ENCODE data around the gene PAPPA2. TPM values are rescaled to one million over a fixed set of nuclear protein-coding genes. Genes with fewer than 3 reads are reported as not detected.
A peak's percentile ranks its signal among the peaks of the same experiment; 100 is the strongest.

PAPPA2 gene
- total and polyA plus RNA-seq, 5 donors from 2014 or later: 0.06 to 0.12 TPM; not detected in 3

DNA sequence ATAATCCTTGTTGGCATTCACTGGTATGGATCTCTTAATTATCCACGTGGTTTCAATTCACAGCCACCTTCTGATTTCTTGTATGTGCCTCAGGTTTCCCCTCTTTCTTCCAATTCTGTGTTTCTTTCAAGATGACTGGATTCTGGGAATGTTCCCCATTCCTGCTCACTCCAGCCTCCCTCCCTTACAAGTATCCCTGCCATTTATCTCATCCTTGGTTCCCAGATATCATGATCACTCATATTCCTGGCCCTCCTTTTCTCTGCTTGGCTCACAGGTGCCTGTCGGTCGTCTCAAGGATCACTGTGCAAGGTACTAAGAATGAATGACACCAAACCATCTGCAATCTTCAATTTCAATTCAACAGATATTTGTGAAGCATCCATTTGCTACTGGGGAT is 422.4 kb downstream of the PAPPA2 start:
- H3K36me3 ChIP-seq (ENCODE audit: control insufficient read depth, insufficient read depth, low read length): no peaks in the 10 kb centered on the region
- Mint-ChIP-seq H3K27me3 (peaks cover 4% of the 10 kb centered on the region), H3K9me3 (no peaks in the 10 kb centered on the region), H3K4me3 (no peak overlapping the region), H3K27ac (no peak overlapping the region), H3K36me3 (no peaks in the 10 kb centered on the region), H3K4me1 (no peaks in the 10 kb centered on the region)
- no peak for ATAC-seq (ENCODE audit: low read depth in 2 of 2)
- no peak overlapping the region for H3K27ac ChIP-seq (ENCODE audit: insufficient read depth, low read length, poor library complexity, severe bottlenecking)
- no peak for DNase-seq
- H3K4me3 ChIP-seq (ENCODE audit: low read depth, low read length): no peak overlapping the region
- no peaks in the 10 kb centered on the region for H3K4me1 ChIP-seq (ENCODE audit: control insufficient read depth, insufficient read depth, low read length, poor library complexity, severe bottlenecking)
- no peaks in the 10 kb centered on the region for H3K27me3 ChIP-seq (ENCODE audit: control insufficient read depth, insufficient read depth, low read length)
- no peaks in the 10 kb centered on the region for H3K9me3 ChIP-seq (ENCODE audit: control insufficient read depth in 2 of 2, low read length in 2 of 2)

DNA sequence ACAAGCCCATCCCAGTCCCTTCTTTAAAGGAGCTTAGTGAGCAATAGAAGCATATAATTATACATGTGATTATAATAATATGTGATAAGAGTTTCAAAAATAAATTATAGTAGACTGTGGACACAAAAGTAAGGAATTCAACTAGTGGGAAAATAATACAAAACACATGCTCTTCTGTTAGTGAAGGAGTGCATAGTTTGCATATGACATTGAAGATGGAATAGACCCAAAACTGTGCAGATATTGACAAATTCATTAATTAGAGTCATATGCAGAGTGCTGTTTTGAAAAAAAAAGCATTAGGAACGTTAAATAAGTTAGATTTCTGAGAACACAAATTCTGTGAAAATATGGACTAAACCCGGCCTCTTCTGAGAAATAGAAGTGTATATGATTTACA is 422.8 kb downstream of the PAPPA2 start:
- no peak overlapping the region for H3K4me3 ChIP-seq (ENCODE audit: low read depth, low read length)
- no peak for ATAC-seq (ENCODE audit: low read depth in 2 of 2)

DNA sequence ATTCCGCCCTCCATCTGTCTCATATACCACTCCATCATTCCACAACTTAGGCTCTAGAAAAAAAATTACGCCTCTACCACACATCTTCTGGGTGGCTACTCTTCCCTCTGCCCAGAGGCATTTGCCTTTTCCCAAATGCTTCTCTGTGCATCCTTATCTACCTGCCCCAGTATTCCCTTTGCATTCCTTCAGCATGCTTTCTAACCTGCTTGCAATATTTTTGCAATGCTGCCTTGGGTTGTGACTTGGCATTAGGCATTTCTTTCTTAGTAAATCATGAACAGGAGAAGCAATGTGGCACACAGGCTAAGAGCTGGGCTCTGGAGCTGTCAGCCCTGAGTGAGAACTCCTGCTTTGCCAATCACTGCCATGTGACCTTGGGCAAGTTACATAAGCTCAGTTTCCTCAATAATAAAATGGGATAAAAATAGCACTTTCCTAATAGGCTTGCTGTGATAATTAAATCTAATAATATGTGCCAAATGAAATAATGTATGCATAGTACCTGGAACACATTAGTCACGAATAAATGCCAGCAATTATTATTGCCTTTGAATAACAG is 425.6 kb downstream of the PAPPA2 start:
- DNase-seq (no peak), ATAC-seq (ENCODE audit: low read depth in 2 of 2) (no peak)
- Mint-ChIP-seq H3K4me1 (no peaks in the 10 kb centered on the region), H3K4me3 (no peak overlapping the region), H3K27ac (no peak overlapping the region), H3K27me3 (peaks cover 4% of the 10 kb centered on the region), H3K36me3 (no peaks in the 10 kb centered on the region), H3K9me3 (peaks cover 0 to 4% (median 0%) of the 10 kb centered on the region in 7 donors)
- no peaks in the 10 kb centered on the region for H3K27me3 ChIP-seq (ENCODE audit: control insufficient read depth, insufficient read depth, low read length)
- H3K4me1 ChIP-seq (ENCODE audit: control insufficient read depth, insufficient read depth, low read length, poor library complexity, severe bottlenecking): no peaks in the 10 kb centered on the region
- H3K9me3 ChIP-seq (ENCODE audit: control insufficient read depth in 2 of 2, low read length in 2 of 2): no peaks in the 10 kb centered on the region
- H3K36me3 ChIP-seq (ENCODE audit: control insufficient read depth, insufficient read depth, low read length): no peaks in the 10 kb centered on the region
- H3K27ac ChIP-seq (ENCODE audit: insufficient read depth, low read length, poor library complexity, severe bottlenecking): no peak overlapping the region
- no peak overlapping the region for H3K4me3 ChIP-seq (ENCODE audit: low read depth, low read length)

More for the DNA sequence above, 422.8 kb downstream of the PAPPA2 start:
- Mint-ChIP-seq H3K9me3 (no peaks in the 10 kb centered on the region), H3K4me1 (no peaks in the 10 kb centered on the region), H3K36me3 (no peaks in the 10 kb centered on the region), H3K27ac (no peak overlapping the region), H3K4me3 (no peak overlapping the region), H3K27me3 (peaks cover 4% of the 10 kb centered on the region)
- H3K4me1 ChIP-seq (ENCODE audit: control insufficient read depth, insufficient read depth, low read length, poor library complexity, severe bottlenecking): no peaks in the 10 kb centered on the region
- H3K9me3 ChIP-seq (ENCODE audit: control insufficient read depth in 2 of 2, low read length in 2 of 2): no peaks in the 10 kb centered on the region
- peak in 1 of 3 donors; percentile 1 for DNase-seq
- H3K36me3 ChIP-seq (ENCODE audit: control insufficient read depth, insufficient read depth, low read length): no peaks in the 10 kb centered on the region
- H3K27me3 ChIP-seq (ENCODE audit: control insufficient read depth, insufficient read depth, low read length): no peaks in the 10 kb centered on the region
- no peak overlapping the region for H3K27ac ChIP-seq (ENCODE audit: insufficient read depth, low read length, poor library complexity, severe bottlenecking)

DNA sequence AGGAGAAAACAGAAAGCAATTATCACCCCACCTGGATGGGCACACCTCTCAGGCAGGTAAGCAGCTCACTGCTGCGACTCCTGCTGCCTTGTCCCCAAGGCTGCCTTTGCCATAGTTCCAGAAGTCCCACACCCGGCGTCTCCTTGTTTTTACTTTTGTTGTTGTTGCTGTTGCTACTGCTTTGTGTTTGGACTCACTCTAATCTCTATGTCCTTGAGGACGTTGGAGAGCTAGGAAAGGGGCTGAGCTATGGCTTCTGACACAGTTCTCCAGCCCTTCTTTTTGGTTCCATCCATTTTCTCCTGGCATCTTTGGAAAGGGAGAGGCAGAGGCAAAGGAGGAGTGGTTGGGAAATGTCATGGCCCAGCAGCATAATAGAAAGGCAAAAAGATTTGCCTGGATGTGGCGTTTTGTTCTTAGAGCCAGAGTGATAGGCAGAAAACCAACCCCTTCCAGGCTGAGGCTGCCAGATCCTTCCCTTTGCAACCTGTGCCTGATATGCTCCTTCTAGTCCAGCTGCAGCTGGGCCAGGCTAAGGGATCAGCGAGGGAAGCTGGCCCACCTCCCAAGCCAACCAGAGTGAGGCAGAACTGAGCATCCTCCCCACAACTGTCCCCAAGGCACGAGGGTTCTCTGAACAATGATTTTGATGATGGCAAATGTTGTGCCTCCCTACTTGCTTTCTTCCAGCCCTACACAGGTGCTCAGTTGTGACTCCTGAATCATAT is 430.8 kb downstream of the PAPPA2 start:
- Mint-ChIP-seq H3K27ac (no peak overlapping the region), H3K27me3 (peaks cover 2% of the 10 kb centered on the region), H3K9me3 (peaks cover 0 to 4% (median 0%) of the 10 kb centered on the region in 7 donors), H3K4me3 (no peak overlapping the region), H3K4me1 (peaks cover 0 to 5% (median 3%) of the 10 kb centered on the region in 4 donors), H3K36me3 (no peaks in the 10 kb centered on the region)
- ATAC-seq (ENCODE audit: low read depth in 2 of 2): no peak
- no peaks in the 10 kb centered on the region for H3K9me3 ChIP-seq (ENCODE audit: control insufficient read depth in 2 of 2, low read length in 2 of 2)
- H3K36me3 ChIP-seq (ENCODE audit: control insufficient read depth, insufficient read depth, low read length): no peaks in the 10 kb centered on the region
- no peak overlapping the region for H3K4me3 ChIP-seq (ENCODE audit: low read depth, low read length)
- no peaks in the 10 kb centered on the region for H3K4me1 ChIP-seq (ENCODE audit: control insufficient read depth, insufficient read depth, low read length, poor library complexity, severe bottlenecking)
- DNase-seq: no peak
- H3K27me3 ChIP-seq (ENCODE audit: control insufficient read depth, insufficient read depth, low read length): no peaks in the 10 kb centered on the region
- no peak overlapping the region for H3K27ac ChIP-seq (ENCODE audit: insufficient read depth, low read length, poor library complexity, severe bottlenecking)

- Mint-ChIP-seq H3K4me1 (peaks cover 0 to 5% (median 3%) of the 10 kb centered on the region in 4 donors), H3K27me3 (peaks cover 5% of the 10 kb centered on the region), H3K9me3 (peaks cover 0 to 4% (median 0%) of the 10 kb centered on the region in 7 donors), H3K36me3 (no peaks in the 10 kb centered on the region), H3K4me3 (no peak overlapping the region), H3K27ac (no peak overlapping the region)
- Histone ChIP-seq H3K27me3 (ENCODE audit: control insufficient read depth, insufficient read depth, low read length) (no peaks in the 10 kb centered on the region), H3K4me3 (ENCODE audit: low read depth, low read length) (no peak overlapping the region), H3K9me3 (ENCODE audit: control insufficient read depth in 2 of 2, low read length in 2 of 2) (no peaks in the 10 kb centered on the region), H3K36me3 (ENCODE audit: control insufficient read depth, insufficient read depth, low read length) (no peaks in the 10 kb centered on the region), H3K4me1 (ENCODE audit: control insufficient read depth, insufficient read depth, low read length, poor library complexity, severe bottlenecking) (no peaks in the 10 kb centered on the region), H3K27ac (ENCODE audit: insufficient read depth, low read length, poor library complexity, severe bottlenecking) (no peak overlapping the region)
- ATAC-seq (ENCODE audit: low read depth in 2 of 2): no peak
- DNase-seq: no peak
These were observed 431.5 kb downstream of the PAPPA2 start for GRCh38 chr1:176894450-176894849.
